Measurements from ENCODE around the gene PKP2. TPM values are rescaled to one million over a fixed set of nuclear protein-coding genes. Genes with fewer than 3 reads are reported as not detected.

Gene PKP2
- total and polyA plus RNA-seq, 9 of the 15 experiments (the other 6 are each of a cell fraction or from before 2014, with no cell fraction given) = 1.6 to 4.2 (median 2.8) TPM

DNA sequence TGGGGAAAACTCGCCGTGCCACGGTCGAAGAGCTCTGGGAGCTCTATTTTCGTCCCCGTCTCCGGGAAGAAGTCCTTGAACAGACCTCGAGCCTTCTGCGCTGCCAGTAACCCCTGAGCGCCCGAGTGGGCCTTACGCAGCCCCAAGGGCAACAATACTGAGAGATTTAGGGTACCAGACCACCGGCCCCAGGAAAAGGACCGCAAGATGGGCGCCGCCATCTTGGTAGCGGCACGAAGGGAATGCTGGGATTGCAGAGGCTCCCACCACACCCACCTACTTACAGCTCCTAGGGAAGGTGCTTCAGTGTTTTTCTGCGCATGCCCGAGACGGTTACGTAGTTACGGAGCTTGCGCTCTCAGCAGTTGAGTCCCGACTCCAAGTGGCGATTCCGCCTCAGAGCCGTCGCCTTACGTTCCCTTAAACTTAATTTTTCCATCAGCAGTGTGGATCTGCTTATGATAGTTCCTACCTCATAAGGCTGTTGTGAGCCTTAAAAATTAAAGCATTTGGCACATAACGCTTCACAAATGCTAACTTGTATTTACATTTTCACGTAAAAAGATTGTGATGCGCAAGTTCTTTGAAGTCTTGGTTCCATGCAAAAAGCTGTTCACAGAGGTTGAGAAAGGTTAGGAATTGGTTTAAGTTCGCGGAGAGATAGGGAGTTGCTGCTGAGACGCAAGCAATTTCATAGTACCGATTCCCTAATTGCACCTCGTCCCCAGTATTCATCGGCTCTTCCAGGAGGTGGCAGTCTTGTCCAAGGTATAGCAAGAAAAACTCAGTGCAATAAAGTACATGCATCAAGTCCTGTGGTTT is 140.7 kb downstream of the PKP2 start, which contains the start of gene YARS2 (continued):
- TF ChIP-seq, protein P1, sequence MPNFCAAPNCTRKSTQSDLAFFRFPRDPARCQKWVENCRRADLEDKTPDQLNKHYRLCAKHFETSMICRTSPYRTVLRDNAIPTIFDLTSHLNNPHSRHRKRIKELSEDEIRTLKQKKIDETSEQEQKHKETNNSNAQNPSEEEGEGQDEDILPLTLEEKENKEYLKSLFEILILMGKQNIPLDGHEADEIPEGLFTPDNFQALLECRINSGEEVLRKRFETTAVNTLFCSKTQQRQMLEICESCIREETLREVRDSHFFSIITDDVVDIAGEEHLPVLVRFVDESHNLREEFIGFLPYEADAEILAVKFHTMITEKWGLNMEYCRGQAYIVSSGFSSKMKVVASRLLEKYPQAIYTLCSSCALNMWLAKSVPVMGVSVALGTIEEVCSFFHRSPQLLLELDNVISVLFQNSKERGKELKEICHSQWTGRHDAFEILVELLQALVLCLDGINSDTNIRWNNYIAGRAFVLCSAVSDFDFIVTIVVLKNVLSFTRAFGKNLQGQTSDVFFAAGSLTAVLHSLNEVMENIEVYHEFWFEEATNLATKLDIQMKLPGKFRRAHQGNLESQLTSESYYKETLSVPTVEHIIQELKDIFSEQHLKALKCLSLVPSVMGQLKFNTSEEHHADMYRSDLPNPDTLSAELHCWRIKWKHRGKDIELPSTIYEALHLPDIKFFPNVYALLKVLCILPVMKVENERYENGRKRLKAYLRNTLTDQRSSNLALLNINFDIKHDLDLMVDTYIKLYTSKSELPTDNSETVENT (CRISPR knock-in tag; IDR thresholded peaks at IDR 0.05) = no peak
- TF ChIP-seq ZNF785 (CRISPR knock-in tag; IDR thresholded peaks at IDR 0.05) (no peak), ZNF584 (CRISPR knock-in tag; IDR thresholded peaks at IDR 0.05; ENCODE audit: low read depth) (no peak), ZNF133 (CRISPR knock-in tag; IDR thresholded peaks at IDR 0.05) (no peak), CREM (IDR thresholded peaks at IDR 0.05; ENCODE audit: low read depth) (peak; percentile 61), ZNF212 (CRISPR knock-in tag; IDR thresholded peaks at IDR 0.05) (no peak), NUFIP1 (IDR thresholded peaks at IDR 0.05; ENCODE audit: partially characterized antibody) (no peak), PCBP2 (IDR thresholded peaks at IDR 0.05; ENCODE audit: low read depth, low read length, poor library complexity, severe bottlenecking) (no peak), NFE2 (IDR thresholded peaks at IDR 0.05; ENCODE audit: low read depth) (no peak), ESRRB (CRISPR knock-in tag; IDR thresholded peaks at IDR 0.05; ENCODE audit: borderline replicate concordance) (no peak), NFYB (IDR thresholded peaks at IDR 0.05; ENCODE audit: extremely low read depth, insufficient read length) (no peak), PTBP1 (IDR thresholded peaks at IDR 0.05; ENCODE audit: low read depth, low read length) (no peak), TBP (optimal IDR thresholded peaks at IDR 0.05; ENCODE audit: low read depth, low read length) (peak; percentile 90), TCF7L2 (IDR thresholded peaks at IDR 0.05; ENCODE audit: low read depth, low read length) (no peak), HNRNPL (IDR thresholded peaks at IDR 0.05; ENCODE audit: low read depth, low read length) (no peak), NR2F6 (CRISPR knock-in tag; IDR thresholded peaks at IDR 0.05) (no peak), ZEB2 (IDR thresholded peaks at IDR 0.05) (0 out of 2 replicates have a peak, but pooled peaks have one; percentile 16), ZNF431 (CRISPR knock-in tag; IDR thresholded peaks at IDR 0.05) (no peak)
- TF ChIP-seq, protein P2, sequence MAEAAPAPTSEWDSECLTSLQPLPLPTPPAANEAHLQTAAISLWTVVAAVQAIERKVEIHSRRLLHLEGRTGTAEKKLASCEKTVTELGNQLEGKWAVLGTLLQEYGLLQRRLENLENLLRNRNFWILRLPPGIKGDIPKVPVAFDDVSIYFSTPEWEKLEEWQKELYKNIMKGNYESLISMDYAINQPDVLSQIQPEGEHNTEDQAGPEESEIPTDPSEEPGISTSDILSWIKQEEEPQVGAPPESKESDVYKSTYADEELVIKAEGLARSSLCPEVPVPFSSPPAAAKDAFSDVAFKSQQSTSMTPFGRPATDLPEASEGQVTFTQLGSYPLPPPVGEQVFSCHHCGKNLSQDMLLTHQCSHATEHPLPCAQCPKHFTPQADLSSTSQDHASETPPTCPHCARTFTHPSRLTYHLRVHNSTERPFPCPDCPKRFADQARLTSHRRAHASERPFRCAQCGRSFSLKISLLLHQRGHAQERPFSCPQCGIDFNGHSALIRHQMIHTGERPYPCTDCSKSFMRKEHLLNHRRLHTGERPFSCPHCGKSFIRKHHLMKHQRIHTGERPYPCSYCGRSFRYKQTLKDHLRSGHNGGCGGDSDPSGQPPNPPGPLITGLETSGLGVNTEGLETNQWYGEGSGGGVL (CRISPR knock-in tag; IDR thresholded peaks at IDR 0.05) = no peak
- TF ChIP-seq, protein P3, sequence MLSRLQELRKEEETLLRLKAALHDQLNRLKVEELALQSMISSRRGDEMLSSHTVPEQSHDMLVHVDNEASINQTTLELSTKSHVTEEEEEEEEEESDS (CRISPR knock-in tag; IDR thresholded peaks at IDR 0.05) = no peak
- TF ChIP-seq, protein P4, sequence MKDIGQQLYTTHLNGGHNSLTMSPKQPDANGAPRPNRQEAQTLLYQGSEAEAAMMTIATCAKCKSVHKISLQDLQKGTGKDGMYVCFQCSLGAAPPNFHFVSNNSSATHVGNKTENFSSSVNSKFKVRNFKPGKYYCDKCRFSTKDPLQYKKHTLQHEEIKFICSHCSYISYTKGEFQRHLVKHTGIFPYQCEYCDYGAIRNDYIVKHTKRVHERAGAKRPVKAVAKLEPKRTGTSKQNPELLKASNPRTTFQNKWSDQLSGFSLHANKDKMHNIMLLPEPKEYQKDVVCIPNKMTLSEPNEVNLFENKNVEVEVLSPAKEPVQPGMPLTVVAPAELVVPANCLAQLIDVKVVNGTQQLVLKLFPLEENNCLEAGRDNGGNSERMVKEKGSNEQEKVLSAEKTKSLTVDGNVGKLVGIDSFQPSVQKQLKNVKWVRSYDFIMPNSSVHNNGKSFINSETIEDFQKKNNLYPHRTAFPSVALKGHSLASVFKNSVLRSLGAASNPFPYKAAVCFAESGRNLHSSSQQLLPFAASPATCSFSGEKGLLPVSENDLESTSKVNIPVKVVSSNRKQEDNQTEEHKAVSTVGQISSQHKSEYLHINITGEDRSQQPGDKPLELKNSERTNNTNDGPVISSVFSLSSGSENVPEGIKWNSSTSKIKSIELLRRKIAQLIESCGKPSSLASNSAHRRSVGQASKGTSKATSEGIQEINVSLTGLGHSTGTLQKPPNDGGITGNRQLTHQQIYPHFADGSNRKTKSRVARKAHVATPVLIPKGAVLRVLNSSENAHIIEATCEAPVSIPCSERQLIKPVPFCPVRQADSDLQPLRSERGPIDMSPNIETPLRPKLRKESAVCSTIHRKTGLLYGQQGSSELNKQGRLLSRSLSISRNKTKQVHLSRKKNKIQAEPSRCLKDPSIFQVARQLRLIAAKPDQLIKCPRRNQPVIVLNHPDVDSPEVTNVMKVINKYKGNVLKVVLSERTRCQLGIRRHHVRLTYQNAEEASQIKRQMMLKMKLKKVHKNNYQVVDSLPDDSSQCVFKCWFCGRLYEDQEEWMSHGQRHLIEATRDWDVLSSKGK (CRISPR knock-in tag; IDR thresholded peaks at IDR 0.05) = no peak
